Breast epithelium (tissue), 3 donors: ENCODE results near the gene NBEAL2.

Experiments used
- POLR2A ChIP-seq: fragments of 450-650 bp; IDR thresholded peaks from one replicate; pipeline ENCODE4 v1.6.1; 2016; ENCODE audit warnings: antibody characterized with exemption, mild to moderate bottlenecking, moderate library complexity
- POLR2AphosphoS5 ChIP-seq, 3 donors: sonication (generic); formaldehyde crosslinking; IDR thresholded peaks; one replicate each; pipeline ENCODE4 v1.6.1; 2017; ENCODE audit warnings: antibody characterized with exemption in 3 of 3
- TF ChIP-seq, protein P1 (sequence below), 3 donors: fragments of 450-650 bp; IDR thresholded peaks; one replicate each; pipeline ENCODE4 v1.5.1; 2016 to 2017; ENCODE audit warnings: antibody characterized with exemption in 3 of 3, mild to moderate bottlenecking in 3 of 3, moderate library complexity in 3 of 3

GRCh38 chr3:47004369-47005211, 25.1 kb downstream of the NBEAL2 start:
- TF ChIP-seq POLR2A (no peak), POLR2AphosphoS5 (IDR thresholded peaks at IDR 0.05) (no peak)
- TF ChIP-seq, protein P1, sequence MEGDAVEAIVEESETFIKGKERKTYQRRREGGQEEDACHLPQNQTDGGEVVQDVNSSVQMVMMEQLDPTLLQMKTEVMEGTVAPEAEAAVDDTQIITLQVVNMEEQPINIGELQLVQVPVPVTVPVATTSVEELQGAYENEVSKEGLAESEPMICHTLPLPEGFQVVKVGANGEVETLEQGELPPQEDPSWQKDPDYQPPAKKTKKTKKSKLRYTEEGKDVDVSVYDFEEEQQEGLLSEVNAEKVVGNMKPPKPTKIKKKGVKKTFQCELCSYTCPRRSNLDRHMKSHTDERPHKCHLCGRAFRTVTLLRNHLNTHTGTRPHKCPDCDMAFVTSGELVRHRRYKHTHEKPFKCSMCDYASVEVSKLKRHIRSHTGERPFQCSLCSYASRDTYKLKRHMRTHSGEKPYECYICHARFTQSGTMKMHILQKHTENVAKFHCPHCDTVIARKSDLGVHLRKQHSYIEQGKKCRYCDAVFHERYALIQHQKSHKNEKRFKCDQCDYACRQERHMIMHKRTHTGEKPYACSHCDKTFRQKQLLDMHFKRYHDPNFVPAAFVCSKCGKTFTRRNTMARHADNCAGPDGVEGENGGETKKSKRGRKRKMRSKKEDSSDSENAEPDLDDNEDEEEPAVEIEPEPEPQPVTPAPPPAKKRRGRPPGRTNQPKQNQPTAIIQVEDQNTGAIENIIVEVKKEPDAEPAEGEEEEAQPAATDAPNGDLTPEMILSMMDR (IDR thresholded peaks at IDR 0.05): no peak
